Adrenal gland (tissue), 5 donors: ENCODE results near the gene KCNJ9.

ENCODE experiments used
- POLR2A ChIP-seq, 2 donors: fragments of 450-650 bp; IDR thresholded peaks; one replicate each; pipeline ENCODE4 v1.6.1; 2017; ENCODE audit warnings: antibody characterized with exemption in 2 of 2, mild to moderate bottlenecking in 2 of 2, moderate library complexity in 1 of 2
- TF ChIP-seq, protein P1 (sequence below), 6 experiments: fragments of 450-650 bp in 4 of 6; fragments of 200-600 bp in 2 of 6; sonication (generic) in 1 of 6; IDR thresholded peaks; 1 replicate in 5 of 6; 2 replicates in 1 of 6; pipeline versions ENCODE4 v1.5.1 to v1.8.0; 2016 to 2021; ENCODE audit warnings: antibody characterized with exemption in 6 of 6, mild to moderate bottlenecking in 2 of 6, moderate library complexity in 1 of 6
- donor health status: DM: no; HTN: no; CAD: no.

DNA sequence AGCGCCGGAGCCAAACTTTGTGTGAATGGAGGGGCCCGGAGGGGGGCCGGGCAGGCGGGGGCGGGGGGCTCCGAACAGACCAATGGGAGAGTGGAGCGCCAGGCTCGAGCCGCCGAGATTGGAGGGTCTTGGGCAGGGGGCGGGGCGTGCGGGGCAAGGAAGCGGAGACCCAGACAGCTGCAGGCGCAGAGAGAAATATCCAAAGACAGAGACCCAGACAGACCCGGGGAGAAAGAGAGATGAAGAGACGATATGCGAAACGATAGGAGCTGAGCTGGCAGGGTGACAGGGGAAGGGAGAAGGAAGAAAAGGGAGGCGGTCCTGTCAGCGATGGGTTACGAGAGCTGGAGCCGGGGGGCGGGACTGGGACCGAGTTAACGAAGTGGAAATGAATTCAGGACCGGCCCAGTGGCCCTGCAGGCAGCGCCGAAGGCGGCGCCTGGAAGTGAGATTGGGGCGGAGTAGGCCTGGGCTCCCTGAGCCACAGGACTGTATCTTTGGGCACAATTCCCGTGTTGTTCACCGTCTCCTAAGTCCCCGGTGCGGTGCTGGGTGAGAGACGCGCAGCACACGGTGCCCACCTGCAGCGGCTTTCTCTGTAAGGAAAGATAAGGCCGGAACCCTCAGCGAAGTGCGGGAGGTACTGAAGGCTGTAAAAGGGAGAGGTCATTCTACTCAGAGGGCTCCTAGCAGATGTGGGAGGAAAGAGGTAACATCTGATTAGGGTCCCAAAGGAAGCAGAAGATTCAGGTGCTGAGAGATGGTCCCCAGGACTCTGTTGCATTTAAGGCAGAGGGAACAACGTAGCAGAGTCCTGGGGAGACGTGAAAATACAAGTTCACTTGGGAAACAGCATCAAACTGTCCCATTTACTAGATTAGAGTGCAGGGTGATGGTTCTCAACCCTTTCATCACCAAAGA is 10.8 kb upstream of the KCNJ9 start:
- TF ChIP-seq, protein P1, sequence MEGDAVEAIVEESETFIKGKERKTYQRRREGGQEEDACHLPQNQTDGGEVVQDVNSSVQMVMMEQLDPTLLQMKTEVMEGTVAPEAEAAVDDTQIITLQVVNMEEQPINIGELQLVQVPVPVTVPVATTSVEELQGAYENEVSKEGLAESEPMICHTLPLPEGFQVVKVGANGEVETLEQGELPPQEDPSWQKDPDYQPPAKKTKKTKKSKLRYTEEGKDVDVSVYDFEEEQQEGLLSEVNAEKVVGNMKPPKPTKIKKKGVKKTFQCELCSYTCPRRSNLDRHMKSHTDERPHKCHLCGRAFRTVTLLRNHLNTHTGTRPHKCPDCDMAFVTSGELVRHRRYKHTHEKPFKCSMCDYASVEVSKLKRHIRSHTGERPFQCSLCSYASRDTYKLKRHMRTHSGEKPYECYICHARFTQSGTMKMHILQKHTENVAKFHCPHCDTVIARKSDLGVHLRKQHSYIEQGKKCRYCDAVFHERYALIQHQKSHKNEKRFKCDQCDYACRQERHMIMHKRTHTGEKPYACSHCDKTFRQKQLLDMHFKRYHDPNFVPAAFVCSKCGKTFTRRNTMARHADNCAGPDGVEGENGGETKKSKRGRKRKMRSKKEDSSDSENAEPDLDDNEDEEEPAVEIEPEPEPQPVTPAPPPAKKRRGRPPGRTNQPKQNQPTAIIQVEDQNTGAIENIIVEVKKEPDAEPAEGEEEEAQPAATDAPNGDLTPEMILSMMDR (IDR thresholded peaks at IDR 0.05) = no peak
- TF ChIP-seq POLR2A (IDR thresholded peaks at IDR 0.05) = no peak
